GM23338 (cell line): Measurements from ENCODE around the gene IRS1.

Experiments
- CREB1 ChIP-seq: fragments of 250-450 bp; sonication (Bioruptor Pico); IDR thresholded peaks from 2 replicates; pipeline ENCODE4 v1.5.0; 2020; ENCODE audit warnings: low read depth, mild to moderate bottlenecking, moderate library complexity
- CTCF ChIP-seq, 2 experiments: fragments of 200-600 bp in 1 of 2; sonication (generic) in 1 of 2; conservative IDR thresholded peaks; 2 replicates each; pipeline versions ENCODE4 v1.5.1 to v1.6.1; 2016 to 2017; ENCODE audit warnings: antibody characterized with exemption in 2 of 2, low read depth in 2 of 2, mild to moderate bottlenecking in 2 of 2, moderate library complexity in 1 of 2

- TF ChIP-seq CTCF (conservative IDR thresholded peaks at IDR 0.05; ENCODE audit: low read depth in 2 of 2) = peak; percentile 69 to 81
- no peak for TF ChIP-seq CREB1 (CRISPR knock-in tag)
Observed at GRCh38 chr2:226802573-226802972, 3.0 kb upstream of the IRS1 start.
